ENCODE data around the gene NLRC3.

Gene NLRC3

DNA sequence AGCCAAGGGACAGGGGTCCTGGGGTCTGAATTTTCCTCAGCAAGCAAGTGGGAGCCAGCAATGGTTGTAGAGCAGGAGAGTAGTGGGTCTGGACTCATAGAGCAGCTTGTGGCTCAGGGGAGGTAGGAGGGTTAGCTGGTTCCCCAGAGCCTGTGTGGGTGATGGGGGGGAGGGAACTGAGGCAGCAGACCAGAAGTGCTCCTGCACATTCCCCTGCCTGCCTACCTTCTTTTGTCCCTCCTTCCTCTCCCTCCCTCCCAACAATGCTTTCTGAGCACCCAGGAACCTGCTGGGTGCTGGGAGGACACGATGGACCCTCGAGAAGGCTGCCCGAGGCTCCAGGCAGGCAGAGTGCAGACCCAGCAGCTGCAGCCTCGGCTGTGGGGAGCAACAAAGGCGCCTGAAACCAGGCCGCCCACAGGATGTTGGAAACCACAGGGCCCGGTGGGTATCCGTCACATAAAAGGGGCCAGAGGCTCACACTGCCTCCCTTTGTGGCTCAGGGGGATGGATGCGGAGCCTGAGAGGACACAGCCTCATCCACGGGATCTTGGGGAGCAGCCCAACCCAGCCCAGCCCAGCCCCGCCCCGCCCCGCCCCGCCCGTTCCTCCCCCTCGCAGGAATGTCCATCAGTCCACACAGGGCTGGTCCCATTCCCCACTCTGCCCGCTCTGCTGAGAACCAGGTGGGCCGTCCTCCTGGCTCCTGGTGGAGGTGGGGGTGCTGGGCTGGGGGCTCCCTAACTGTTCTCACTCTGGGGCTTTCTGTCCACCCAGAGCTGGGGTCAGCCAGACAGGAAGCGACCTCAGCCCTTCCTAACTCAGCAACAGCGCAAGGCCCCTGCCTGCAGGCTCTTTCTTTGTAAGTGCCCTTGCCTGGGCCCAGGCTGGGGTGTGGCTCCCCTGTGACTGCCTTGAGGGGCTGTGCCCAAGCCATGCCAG lies 1.7 kb upstream of the NLRC3 start:
- no peak for DNase-seq

DNA sequence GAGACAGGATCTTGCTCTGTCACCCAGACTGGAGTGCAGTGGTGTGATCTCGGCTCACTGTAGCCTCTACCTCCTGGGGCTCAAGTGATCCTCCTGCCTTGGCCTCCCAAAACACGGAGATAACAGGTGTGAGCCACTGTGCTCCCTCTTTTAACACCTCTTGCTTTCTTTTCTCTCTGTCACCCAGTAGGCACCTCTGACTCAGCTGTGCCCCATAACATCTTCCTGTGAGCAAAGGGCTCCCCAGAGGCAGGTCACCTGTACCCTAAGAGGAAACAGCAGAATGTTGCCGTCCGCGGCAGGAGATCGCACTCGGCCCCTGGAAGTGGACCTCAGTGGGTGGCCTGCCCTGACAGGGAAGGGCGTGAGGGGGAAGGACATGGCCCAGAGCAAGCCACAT lies 918 bp upstream of the NLRC3 start:
- no peak for DNase-seq

DNA sequence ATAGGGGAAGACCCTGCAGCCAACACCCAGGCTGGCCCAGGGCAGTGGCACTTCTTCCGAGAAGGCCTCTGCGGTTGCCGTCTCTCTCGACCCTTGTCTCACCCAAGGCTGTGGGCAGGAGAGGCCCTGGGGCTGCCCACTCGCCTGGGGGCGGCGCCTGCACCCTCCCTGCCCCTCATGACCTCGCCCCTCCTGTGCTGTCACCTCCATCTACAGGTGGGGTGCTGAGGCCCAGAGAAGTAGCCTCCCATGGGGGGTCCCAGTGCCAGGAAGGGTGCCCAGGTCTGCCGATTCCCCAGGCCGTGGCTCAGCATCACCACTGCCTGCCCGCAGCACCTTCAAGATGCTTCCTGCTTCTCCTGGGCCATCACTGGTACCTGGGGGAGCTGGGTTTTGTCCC lies 992 bp downstream of the NLRC3 start:
- DNase-seq: no peak

DNA sequence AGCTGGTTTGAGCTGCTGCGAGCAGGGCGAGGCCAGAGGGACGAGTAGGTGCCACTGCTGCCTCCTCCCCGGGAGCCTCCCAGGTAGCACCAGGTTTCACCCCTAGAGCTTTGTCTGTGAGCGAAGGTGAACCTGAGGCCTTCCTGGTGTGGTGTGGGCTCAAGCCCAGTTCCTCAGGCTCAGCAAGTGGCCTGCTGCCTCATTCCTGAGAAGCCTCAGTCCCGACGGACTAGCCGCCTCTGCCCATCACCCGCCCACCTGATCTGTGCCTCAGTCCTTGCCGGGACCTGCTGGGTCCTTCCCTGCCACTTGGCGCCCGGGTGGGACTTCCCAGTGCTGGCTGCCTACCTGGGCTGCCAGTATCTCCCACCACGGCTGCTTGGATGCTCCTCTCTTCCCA lies 1.7 kb downstream of the NLRC3 start:
- DNase-seq: no peak

DNA sequence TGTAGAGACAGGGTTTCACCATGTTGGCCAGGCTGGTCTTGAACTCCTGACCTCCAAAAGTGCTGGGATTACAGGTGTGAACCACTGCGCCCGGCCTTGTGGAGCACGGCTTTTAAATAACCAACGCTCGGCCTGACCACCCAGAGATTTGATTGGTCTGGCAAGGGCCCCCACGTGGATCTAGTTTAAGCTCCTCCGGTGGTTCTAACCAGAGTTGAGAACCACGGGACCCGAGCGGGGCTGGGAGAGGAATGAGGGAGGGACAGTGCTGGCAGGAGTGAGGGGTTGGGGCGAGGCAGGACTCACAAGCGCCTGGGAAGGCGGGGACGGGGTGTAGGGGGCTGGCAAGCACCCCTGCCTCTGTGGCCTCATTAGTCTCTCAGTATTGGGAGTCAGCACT lies 3.0 kb downstream of the NLRC3 start:
- DNase-seq: no peak

DNA sequence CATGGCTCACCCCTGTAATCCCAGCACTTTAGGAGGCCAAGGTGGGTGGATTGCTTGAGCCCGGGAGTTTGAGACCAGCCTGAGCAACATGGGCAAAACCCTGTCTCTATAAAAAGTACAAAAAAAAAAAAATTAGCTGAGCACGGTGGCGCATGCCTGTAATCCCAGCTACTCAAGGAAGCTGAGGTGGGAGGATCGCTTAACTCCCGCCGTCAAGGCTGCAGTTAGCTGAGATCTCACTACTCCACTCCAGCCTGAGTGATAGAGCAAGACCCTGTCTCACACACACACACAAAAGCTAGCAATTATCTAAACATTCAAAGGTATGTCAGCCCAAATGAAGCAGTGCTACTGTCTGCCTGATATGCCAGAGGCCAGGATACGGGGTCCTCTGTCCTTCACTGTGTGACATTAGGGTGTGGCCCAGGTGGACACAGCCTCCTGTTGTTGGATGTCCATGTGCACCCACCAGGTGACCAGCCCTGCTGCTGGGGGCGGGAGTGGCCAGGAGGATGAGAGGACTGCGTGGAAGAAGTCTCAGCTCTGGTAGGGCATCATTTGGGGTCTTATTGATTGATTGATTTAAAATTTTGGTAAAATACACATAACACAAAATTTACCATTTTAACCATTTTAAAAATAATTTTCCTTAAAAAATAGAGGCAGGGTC lies 3.9 kb downstream of the NLRC3 start:
- DNase-seq: no peak

DNA sequence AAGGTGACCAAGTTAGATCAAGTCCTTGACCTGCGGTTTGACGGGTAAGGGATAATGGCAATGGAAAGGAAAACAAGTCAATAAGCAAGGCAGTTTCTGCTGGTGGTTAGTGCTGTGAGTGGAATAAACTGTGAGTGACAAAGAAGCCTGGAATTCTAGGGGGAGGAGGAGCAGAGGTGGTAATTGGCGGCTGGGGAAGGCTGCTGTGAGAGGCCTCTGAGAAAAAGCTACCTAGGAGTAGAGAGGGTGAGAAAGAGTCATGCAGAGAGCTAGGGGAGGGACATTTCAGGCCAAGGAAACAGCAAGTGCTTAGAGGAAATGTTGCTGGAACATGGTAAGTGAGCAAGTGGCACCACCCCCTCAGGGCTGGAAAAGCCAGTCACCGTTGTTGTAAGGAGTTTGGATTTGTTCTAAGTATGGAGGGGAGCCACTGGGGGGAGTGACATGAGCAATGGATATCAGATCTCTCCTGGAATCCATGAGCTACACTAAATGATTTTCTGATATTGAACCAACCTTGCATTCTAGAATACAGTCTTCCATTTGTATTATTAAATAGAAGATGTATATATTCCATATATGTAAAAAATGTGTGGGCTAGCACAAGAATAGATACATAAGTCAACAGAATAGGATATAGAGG lies 6.7 kb downstream of the NLRC3 start:
- DNase-seq: no peak

DNA sequence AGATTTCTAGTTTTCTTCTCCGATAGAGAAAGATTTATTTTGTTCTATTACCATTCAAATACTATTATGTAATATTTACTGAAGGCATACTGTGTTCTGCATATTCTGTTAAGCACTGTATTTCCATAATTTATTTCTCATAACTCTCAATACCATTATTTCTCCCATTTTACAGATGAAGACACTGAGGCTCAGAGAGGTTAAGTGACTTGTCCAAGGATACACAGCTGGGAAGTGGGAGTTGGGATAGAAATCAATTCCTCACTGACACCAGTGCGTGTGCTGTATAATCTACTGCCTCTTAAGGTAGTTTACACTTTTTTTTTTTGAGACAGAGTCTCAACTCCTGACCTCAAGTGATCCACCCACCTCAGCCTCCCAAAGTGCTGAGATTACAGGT lies 7.4 kb downstream of the NLRC3 start:
- DNase-seq: no peak

DNA sequence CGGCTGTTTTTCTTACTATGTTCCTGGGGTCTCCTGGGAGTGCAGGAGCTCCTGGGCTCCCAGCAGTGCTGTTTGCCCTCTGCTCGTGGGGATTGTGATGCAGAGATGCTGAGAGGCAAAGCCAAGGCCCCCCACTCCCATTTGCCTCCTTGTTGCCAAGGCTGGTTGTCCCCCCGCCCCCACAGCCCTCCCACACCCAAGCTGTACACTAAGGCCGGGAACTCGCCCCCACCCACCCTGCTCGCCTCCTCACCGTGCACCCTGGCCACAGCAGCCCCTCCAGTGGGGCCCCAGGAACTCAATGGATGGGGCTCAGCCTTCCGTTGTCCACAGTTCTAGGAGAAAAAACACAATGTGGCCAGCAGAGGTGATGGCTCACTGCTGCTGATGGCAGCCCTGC lies 10.2 kb downstream of the NLRC3 start:
- no peak for DNase-seq

DNA sequence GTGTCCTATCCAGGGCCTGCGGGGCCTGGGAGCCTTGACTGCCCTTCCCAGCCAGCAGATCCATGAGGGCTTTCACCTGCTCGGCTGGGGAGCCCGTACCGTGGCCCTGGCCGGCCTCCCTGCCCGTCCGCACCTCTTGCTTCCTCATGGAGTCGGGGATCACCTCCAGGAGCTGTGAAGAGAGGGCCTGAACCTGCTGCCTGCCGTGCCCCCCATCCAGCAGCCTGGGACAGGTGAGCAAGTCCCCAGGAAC lies 12.4 kb downstream of the NLRC3 start:
- no peak for DNase-seq

DNA sequence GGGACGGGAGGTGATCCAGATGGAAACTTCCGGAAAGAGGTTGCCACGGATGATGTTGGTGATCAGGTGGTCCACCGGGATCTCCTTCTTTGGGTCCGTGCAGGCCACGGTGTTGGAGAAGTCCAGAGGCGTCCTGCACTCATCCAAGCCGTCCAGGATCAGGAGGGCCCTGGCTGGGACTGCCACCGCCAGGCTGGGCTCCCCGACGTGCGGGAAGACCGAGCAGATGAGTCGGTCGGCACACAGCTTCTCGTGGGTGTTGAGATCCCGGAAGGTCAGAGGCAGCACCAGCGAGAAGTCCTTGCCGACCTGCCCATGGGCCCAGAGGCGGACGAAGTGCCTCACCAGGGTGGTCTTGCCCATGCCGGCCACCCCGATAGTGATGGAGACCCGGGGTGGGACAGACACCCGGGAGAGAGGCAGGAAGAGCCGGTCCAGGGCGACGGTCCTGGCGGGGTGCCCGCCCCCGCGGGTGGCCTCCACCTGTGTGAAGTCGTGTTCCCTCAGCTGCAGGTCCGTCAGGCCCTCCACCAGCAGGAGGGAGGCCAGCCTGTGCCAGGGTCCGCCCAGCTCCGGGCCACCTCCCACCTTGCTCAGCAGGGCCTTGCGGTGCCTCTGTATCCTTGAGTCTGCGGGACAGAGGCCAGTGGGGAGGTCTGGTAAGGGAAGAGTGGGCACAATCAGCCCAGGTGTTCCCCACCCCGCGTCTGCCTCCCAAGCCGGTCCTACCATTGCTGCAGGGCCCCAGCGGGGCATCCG lies 12.9 kb downstream of the NLRC3 start:
- DNase-seq: no peak

DNA sequence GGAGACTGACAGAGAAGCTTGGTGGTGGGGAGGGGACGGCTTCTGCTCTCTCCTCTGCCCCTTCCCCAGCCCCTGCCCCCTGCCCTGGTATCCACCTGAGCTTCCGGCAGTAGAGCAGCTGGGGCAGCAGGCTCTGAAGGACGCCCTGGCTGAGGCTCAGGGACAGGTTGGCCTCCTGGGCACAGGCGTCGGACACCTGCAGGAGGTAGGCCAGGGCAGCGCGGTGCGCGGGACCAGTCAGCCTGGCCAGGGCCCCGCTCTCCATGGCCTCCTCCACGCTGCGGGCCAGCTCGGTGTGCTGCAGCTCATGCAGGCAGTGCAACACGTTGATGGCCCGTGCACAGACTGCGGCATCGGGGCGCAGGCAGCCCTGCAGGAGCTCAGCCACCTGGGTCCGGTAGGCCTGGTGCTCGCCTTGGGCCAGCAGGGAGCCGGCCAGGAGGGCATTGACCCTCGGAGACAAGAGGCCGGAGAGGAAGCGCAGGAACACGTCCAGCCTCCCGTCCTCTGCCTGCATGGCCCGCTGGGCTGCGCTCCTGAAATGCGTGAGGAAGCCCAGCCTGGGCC lies 14.2 kb downstream of the NLRC3 start:
- no peak for DNase-seq

DNA sequence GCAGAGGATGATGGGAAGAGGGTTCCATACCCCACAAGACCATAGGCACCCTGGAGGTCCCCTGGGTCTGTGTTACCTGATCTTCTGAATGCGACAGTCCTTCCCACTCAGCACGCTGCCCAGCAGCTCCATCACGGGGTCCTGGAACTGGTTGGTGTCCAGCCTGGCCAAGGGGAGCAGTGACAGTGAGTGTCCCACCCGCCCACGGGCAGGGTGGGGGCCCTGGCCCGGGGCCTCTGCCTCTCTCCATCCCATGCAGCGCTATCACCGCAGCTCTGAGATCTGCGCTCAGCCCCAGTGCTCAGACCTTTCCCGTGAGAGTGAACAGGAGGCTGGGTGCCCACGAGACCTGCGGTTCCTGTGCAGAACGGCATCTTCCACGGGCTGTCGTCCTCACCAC lies 15.6 kb downstream of the NLRC3 start:
- no peak for DNase-seq

DNA sequence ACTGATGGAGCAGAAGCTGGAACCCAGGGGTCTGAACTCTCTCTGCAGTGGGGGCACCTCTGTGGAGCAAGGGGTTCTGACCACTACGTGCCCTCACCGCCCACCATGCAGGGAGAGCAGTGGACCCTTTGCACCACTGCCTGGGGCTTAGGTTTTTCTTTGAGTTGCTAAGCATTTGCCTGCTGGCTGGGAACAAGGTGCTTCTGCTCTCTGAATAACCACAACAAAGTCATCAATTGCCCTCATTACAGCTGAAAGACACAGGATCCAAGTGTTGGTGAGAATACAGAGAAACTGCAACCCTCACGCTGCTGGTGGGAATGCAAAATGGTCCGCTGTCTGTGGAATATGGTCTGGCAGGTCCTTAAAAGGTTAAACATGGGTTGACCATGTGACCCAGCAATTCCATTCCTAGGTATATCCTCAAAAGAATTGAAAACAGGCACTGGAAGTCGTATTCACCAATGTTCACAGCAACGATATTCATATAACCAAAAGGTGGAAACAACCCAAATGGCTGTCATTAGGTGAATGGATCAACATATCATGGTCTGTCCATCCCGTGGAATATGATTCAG lies 22.8 kb downstream of the NLRC3 start:
- no peak for DNase-seq

DNA sequence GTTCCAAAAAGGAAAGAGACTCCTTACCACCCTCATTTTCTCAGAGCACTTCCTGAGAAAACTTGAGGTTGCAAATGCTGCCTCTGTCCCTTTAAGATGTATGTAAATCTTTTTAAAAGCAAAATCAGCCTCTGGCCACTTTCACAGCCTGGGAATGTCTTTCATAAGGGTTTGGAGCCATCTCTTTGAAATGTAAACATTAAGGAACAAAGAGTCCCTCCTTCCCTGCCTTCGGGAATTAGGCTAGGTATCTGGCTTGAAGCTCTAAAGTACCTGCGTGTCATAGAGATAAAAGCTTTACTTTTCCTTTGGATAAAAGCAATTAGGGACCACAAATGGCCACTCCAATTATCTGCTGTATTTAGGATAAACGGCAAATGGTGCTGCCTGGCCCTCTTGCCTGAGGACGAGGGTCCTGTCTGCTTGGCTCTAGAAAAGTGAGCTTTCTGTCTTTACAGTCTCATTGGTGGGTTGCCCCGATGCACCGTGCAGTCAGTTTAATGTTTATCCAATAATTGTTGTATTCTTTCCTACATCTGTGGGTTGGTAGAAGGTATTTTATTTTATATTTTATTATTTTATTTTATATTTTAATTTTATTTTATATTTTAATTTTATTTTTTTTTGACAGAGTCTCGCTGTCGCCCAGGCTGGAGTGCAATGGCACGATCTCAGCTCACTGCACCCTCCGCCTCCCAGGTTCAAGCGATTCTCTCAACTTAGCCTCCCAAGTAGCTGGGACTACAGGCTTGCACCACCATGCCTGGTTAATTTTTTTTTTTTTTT lies 23.9 kb downstream of the NLRC3 start:
- DNase-seq: peak; percentile 91

DNA sequence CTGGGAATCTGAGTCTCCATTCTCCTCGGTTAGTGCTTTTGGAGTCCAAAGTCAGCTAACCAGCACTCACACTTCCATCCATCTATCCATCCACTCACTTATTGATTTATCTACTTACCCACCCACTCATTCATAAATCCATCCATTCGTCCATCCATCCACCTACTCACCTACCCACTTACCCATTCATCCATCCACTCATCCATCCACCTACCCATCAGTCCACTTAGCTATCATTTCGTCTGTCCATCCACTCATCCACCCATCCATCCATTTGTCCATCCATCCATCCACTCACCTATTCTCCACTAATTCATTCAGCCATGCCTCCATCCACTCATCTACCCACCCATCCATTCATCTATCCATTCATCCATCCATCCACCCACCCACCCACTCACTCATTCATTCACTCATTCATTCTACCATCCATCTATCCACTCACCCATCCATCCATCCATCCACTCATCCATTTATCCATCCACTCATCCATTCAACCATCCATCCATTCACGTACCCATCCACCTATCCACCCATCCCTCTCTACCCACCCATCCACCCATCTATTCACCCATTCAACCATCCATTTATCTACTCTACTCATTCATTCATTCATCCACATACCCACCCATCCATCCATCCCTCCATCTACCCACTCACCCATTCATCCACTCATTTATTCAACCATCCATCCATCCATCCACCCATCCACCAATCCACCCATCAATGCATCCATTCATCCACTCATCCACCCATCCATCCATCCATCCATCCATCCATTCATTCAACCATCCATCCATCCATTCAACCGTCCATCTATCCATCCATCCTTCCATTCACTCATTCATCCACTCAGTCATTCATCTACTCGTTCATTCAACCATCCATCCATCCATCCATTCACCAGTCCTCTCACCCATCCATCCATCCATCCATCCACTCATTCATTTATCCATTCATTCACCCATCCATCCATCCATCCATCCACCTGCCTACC lies 26.1 kb downstream of the NLRC3 start:
- DNase-seq: no peak

DNA sequence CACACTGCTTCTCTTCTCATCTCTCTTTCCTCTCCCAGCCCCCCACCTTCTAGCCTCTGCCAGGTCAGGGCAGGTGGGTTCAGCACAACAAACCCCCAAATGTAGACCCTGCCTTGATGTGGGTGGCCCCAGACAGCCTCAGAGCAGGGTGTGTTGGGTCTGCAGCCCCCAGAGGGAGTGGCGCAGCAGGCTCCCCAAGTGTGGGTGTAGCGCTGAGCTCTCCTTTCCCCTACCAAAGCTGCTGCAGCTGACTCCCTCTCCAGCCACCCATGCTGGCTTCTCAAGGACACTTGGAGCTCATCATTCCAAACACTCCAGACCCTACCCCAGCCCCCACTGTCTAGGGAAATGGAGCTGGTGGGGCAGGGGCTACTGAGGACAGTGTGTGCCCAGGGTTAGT lies 27.3 kb downstream of the NLRC3 start:
- no peak for DNase-seq

DNA sequence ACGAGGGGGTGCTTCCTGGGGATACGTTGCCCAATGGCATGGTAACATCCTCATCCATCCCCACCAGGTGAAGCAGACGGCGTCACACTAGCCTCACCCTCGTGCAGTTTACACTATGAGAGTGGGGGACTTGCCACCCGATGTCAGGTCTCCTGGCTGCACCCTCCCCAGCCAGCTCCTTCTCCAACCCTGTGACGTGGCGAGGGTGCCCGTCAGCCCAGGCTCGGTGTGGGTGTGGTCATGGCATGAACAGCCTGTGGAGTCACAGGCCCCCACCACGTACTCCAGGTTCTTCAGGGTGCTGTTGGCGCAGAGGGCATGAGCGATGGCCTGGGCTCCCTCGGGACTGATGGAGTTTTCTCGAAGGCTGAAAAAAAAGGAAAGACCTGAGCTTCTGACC lies 28.3 kb downstream of the NLRC3 start:
- no peak for DNase-seq

DNA sequence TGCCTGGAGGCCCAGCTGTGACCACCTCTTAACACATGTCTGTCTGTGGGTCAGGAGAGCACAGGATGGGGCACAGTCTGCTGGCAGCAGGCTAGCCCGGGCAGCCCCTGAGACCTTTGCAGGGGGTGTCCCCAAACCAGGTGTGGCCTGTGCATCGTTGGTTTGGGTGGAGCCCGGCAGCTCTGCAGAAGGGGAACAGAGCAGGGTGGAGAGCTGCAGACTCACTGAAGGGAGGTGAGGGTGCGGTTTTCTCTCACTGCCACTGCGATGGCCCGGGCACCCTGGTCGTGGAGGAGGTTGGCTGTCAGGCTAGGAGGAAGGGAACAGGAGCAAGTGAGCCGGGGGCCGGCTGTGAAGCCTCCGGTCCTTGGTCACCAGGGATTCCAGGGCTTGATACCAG lies 28.8 kb downstream of the NLRC3 start:
- DNase-seq: no peak

DNA sequence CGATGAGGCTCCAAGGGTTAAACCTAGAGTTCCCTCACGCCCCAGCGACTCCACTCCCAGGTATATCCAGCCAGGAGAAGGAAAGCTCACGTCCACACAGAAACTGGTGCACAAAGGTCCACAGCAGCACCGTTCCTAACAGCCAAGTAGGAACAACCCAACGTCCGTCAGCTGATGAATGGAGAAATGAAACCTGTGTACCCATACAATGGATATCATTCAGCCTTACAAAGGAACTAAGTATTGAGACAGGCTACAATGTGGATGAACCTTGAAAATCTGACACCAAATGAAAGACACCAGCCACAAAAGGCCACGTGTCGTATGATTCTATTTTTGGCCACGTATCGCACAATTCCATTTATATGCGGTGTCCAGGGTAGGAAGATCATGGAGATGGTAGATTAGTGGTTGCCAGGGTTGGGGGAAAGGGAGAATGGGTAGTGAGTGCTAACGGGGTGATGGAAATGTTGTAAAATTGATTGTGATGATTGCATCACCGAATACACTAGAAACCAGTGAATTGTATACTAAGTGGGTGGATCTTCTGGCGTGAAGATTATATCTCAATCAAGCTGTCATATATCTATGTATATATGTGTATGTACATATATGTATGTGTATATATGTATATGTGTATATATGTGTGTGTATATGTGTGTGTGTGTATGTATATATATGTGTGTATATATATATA lies 30.1 kb downstream of the NLRC3 start:
- no peak for DNase-seq

Data from NCI-H187 treated with DMSO at 0.1 percent for 48 hours (cell line).